HG03060 (cell line): Measurements from ENCODE around the gene TREML4.

Source experiments
- ATAC-seq: cut with Tn5 transposase; IDR thresholded peaks from one replicate; pipeline ENCODE4 v1.9.1; 2021; ENCODE audit warnings: low read depth, moderate number of reproducible peaks; ENCODE audit not compliant: unreplicated experiment

The TREML4 gene

GRCh38 chr6:41247882-41248705 lies 19.9 kb downstream of the TREML4 start:
- no peak for ATAC-seq

- ATAC-seq, result no peak
Observed at GRCh38 chr6:41252401-41253169, 24.4 kb downstream of the TREML4 start.

GRCh38 chr6:41255110-41255509 lies 27.0 kb downstream of the TREML4 start:
- no peak for ATAC-seq

GRCh38 chr6:41255638-41256246 lies 27.6 kb downstream of the TREML4 start:
- ATAC-seq, result no peak

GRCh38 chr6:41256383-41256782 lies 28.2 kb downstream of the TREML4 start:
- ATAC-seq, result no peak

- ATAC-seq, result no peak
Observed at GRCh38 chr6:41257369-41258195, 29.4 kb downstream of the TREML4 start.

- no peak for ATAC-seq
Observed at GRCh38 chr6:41258196-41258493, 30.0 kb downstream of the TREML4 start.

- no peak for ATAC-seq
Observed at GRCh38 chr6:41262401-41262800, 34.3 kb downstream of the TREML4 start.

GRCh38 chr6:41263267-41263666 lies 35.1 kb downstream of the TREML4 start:
- ATAC-seq, result no peak

- ATAC-seq, result no peak
Observed at GRCh38 chr6:41266541-41266940, 38.4 kb downstream of the TREML4 start.

- no peak for ATAC-seq
Observed at GRCh38 chr6:41268478-41268877, 40.3 kb downstream of the TREML4 start.

GRCh38 chr6:41269166-41269565 lies 41.0 kb downstream of the TREML4 start:
- ATAC-seq, result no peak

- ATAC-seq, result no peak
Observed at GRCh38 chr6:41269716-41270115, 41.6 kb downstream of the TREML4 start.

- no peak for ATAC-seq
Observed at GRCh38 chr6:41271901-41272395, 43.8 kb downstream of the TREML4 start.

- no peak for ATAC-seq
Observed at GRCh38 chr6:41272591-41273240, 44.6 kb downstream of the TREML4 start.

- no peak for ATAC-seq
Observed at GRCh38 chr6:41273714-41274113, 45.6 kb downstream of the TREML4 start.

GRCh38 chr6:41274256-41274655 lies 46.1 kb downstream of the TREML4 start:
- no peak for ATAC-seq

- ATAC-seq, result no peak
Observed at GRCh38 chr6:41275489-41275888, 47.3 kb downstream of the TREML4 start.

- ATAC-seq, result no peak
Observed at GRCh38 chr6:41277605-41278004, 49.5 kb downstream of the TREML4 start.
